NAMALWA (cell line): ENCODE data around the gene SEC24A.
"Not testable (repeated sequence)": the region's sequence is repeated elsewhere in the genome, so short reads cannot be mapped to it uniquely, and the experiment has no call there.

Source experiments
- DNase-seq: peaks from one replicate; pipeline ENCODE4 v3.0.0-alpha.2; 2015; ENCODE audit warnings: low spot score

Gene SEC24A

DNA sequence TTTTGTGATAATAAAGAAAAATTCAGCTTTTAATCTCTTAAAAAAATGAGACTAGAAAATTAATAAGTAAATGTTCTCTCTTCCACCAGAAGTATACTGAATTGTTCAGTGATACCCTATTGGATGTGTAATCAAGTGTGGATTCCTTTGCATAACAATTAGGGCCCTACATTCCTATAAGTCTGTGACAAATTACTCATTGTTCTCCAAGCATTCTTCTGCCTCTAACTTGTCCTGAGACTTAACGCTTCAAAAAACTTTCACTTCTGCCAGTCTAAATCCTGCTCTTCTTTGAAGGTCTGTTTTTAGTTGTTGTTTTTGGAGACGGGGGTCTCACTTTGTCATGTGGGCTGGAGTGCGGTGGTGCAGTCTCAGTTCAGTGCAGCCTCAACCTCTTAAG, 100.8 kb downstream of the SEC24A start:
- DNase-seq, result peak; percentile 39

DNA sequence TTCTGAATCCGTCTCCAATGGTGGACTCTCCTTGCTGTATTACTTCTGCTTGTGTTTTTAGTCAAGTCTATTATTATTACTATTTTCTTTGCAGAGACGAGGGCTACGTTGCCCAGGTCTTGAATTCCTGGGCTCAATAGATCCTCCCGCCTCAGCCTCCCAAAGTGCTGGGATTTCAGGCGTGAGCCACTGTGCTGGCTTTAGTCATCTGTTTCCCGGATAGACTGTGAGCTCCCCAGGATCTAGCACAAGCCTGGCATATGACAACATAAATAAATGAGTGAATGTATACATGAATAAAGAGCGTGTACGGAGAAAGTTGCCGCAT, 109.6 kb downstream of the SEC24A start:
- no peak for DNase-seq

DNA sequence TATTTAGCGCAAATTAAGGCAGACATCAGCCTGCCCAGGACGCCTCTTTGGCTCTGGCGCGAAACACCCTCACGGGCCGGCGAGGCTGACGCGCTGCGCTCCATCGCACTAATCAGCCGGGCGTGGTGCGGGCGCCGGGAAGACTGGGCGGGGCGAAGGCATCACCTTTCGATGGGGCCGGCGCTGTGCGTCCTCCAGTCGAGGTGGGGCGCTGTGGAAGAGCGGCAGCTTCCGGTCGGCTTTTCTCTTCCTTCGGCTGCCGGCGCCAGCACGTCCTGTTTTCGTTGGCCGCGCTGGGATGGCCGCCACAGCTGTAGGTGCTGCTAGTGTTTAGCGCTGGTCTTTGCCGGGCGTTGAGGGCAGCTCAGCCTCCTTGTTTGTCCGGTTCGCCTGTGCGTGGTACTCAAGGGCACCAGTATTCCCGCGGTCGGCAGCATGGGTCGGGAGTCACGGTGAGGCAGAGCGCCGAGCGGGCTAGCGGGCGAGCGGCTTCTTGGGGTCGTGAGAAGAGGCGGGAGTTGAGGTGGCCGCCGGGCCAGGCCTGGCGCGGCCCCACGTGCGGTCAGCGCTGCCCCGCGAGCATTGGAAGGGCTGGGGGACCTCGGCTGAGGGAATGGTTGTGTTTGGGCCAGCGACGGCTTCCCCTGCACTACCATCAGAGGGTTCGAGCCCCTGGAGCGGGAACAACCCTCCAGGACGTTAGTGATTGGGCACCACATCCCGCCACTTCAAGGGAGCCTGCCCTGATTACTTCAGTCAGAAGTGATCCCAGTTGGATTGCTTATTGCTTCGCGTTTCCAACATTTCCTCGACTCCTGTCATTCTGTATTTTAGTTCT, 110.1 kb downstream of the SEC24A start, which contains the start of gene DDX46:
Gene DDX46 (plus strand): TSS at position 276 of the 838 bp plus-strand sequence. CDS start 160 bp downstream, at position 436.
- peak; percentile 94 for DNase-seq

DNA sequence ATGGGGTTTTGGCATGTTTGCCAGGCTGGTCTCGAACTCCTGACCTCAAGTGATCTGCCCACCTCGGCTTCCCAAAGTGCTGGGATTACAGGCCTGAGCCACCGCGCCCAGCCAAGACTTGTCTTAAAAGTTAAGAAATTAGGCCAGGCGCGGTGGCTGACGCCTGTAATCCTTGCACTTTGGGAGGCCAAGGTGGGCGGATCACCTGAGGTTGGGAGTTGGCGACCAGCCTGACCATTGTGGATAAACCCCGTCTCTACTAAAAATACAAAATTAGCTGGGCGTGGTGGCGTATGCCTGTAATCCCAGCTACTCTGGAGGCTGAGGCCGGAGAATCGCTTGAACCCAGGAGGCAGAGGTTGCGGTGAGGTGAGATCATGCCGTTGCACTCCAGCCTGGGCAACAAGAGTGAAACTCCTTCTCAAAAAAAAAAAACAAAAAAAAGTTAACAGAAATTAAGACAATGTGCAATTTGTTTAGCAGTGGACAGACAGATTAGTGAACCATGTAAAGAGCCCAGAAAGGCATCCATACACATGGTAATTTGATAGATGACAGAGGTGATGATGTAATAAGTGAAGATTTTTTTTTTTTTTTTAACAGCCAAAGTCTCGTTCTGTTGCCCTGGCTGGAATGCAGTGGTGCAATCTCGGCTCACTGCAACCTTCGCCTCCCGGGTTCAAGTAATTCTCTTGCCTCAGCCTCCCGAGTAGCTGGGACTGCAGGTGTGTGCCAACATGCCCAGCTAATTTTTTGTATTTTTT, 119.1 kb downstream of the SEC24A start:
- not testable (repeated sequence) for DNase-seq

DNA sequence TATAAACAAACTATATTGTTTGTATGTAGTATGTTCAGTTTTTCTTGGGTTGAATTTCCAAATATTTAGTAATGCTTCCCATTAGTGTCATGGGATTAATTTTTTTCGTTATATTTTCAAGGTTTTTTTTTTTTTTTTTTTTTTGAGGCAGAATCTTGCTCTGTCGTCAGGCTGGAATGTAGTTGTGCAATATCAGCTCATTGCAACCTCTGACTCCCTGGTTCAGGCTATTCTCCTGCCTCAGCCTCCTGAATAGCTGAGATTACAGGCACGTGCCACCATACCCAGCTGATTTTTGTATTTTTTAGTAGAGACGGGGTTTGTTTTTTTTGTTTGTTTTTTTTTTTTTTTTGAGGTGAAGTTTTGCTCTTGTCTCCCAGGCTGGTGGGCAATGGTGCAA, 120.6 kb downstream of the SEC24A start:
- DNase-seq, result no peak

DNA sequence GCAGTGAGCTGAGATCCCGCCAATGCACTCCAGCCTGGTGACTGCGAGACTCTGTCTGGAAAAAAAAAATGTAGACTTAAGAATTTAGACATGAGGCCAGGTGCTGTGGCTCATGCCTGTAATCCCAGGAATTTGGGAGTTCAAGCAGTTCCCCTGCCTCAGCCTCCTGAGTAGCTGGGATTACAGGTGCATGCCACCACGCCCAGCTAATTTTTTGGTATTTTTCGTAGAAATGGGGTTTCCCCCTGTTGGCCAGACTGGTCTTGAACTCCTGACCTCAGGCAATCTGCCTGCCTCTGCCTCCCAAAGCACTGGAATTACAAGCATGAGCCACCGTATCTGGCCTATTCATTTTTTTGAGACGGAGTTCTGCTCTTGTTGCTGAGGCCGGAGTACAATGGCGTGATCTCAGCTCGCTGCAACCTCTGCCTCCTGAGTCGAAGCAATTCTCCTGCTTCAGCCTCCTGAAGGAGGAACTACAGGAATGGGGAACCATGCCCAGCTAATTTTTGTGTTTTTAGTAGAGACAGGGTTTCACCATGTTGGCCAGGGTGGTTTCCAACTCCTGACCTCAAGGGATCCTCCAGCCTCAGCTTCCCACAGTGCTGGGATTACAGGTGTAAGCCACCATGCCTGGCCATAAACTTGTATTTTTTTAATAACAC, 124.0 kb downstream of the SEC24A start:
- DNase-seq, result no peak

DNA sequence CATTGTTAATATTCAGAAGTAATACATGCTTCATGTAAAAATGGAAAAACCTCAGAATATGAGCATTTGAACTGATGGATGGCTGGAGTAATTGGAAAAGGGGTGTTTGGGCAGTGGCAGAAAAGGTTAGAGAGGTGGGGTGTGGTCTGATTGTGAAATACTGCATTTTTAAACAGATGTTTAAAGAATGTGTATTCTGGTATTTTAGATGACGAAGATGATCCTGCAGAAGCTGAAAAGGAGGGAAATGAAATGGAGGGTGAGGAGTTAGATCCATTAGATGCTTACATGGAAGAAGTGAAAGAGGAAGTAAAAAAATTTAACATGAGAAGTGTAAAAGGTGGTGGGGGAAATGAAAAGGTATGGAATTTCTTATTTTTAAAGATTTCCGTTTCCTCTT, 128.8 kb downstream of the SEC24A start:
- no peak for DNase-seq
